HuH-7.5 (cell line): ENCODE measurements around the gene GRIA4.

Experiments used
- DNase-seq: peaks from one replicate; pipeline ENCODE4 v3.0.0; 2011; ENCODE audit warnings: low spot score

GRIA4 gene

DNA sequence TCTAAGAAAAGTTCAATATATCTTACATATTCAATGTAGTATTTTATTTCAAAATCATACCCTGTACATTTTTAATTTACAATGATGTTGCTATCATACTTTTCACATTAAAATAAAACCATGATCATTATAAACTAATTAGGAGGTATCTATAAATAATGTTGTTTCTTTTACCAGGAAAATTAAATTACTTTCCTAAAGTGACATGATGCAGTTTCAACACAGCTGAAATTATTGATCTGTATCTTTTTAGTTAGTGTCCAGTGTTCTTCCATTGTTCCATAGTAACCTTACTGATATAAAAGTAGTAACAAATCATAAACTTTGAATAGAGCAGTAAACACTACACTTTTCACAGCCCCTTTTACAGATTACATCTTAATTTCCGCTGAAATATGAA lies 29.7 kb downstream of the GRIA4 start:
- no peak for DNase-seq

GRCh38 chr11:105641433-105641832 lies 31.6 kb downstream of the GRIA4 start:
- DNase-seq, result no peak

DNA sequence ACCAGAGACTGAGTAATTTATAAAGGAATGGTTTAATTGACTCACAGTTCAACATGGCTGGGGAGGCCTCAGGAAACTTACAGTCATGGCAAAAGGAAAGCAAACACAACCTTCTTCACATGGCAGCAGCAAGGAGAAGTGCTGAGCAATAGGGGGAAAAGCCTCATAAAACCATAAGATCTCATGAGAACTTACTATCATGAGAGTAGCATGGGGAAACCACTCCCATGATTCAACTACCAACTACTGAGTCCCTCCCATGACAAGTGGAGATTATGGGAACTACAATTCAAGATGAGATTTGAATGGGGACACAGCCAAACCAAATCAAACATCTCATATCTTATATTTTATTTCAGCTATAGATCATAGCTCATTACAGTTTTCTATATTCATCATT lies 33.0 kb downstream of the GRIA4 start:
- DNase-seq, result no peak

DNA sequence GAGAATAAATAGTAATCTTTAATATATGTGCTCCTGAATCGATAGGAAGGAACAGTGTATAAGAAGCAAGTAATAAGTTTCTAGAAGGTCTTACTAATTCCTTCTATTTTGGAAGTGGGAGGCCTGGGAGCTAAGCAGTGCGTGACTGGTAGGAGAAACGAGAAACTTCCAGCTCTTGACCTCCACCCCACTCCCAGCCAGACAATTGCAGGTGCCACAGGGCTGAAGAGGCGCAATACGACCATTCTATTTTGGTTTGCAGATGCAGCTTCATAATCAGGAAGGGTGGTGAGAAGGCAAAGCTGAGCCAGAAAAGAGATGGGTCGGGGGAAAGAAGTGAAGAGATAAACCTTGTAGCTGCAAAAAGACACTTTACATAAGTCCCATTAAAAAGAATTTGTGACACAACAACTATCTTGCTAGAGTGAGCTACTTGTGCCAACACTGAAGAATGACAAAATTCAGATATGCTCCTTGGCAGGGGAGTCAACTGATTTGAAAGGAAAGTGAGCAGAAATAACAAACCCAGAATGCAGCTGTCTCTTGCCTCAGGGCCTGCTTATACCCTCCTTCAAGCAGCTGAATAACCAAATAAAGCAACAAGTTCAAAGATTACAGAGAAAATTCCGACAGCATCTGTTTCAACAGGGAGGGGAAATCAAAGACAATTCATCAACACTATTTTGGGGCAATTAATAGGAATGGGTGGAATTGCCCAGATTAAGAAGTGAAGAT lies 35.1 kb downstream of the GRIA4 start:
- no peak for DNase-seq

DNA sequence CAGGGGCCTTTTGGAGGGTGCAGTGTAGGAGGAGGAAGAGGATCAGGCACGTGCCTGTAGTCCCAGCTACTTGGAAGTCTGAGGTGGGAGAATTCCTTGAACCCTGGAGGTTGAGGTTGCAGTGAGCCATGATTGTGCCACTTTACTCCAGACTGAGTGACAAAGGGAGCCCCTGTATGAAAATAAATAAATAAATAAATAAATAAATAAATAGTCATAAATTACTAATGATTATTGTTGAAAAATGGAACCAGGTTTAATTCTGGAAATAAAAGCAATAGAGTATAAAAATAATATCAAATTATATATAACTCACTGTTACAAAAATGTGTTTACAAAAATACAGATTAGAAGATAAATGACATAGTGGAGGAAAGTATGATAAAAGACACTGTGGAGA lies 37.9 kb downstream of the GRIA4 start:
- no peak for DNase-seq

DNA sequence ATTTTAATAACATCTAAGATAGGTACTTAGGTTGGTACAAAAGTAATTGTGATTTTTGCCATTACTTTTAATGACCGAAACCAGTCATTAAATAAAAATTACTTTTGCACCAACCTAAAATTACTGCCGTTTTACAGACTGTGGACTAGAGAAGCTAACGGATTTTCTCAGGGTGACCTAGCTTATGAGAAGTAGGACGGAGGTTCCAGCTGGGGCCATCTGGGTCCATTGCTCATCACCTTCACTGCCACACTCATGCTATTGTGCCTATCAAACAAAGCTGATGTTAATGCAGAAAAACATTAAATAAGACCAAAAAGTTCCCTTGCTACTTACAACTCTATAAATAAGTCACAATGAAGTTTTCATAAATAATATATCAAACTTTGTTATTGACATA lies 38.9 kb downstream of the GRIA4 start:
- no peak for DNase-seq

DNA sequence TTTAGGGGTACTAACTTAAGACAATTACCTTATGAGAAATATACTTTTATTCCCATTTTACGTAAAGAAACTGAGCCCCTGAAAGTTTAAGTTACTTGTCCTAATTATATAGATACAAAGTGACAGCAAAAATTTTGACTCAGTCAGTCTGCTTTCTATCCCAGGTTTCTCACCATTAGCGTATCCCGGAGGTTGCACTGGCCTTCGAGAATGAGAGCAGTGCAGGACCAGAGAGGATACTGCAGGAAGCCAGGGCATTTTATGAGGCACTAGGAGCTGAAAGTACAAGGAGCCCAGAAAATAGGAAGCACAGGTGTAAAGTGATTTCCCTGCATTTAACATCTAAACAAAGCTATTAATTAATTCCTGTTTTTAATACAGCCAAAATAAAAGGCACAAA lies 55.4 kb downstream of the GRIA4 start:
- no peak for DNase-seq

DNA sequence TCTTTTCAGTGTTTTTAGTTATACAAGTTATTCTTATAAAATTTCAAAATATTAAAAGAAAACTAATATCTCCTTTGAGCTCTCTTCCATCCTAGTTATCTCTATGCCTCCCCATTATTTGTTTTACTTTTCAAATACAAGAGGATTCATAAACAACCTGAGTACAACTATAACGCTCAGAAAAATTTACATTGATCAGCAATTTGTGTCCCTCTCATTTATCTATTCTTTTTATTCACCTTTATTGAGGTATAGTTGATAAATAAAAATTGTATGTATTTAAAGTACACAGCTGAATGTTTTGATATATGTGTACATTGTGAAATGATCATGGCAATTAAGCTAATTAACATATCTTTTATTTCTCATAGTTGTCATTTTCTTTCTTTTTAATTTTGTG lies 57.6 kb downstream of the GRIA4 start:
- no peak for DNase-seq

- no peak for DNase-seq
Measured at GRCh38 chr11:105670811-105671210, 60.9 kb downstream of the GRIA4 start.

- no peak for DNase-seq
Measured at GRCh38 chr11:105673089-105673488, 63.2 kb downstream of the GRIA4 start.

DNA sequence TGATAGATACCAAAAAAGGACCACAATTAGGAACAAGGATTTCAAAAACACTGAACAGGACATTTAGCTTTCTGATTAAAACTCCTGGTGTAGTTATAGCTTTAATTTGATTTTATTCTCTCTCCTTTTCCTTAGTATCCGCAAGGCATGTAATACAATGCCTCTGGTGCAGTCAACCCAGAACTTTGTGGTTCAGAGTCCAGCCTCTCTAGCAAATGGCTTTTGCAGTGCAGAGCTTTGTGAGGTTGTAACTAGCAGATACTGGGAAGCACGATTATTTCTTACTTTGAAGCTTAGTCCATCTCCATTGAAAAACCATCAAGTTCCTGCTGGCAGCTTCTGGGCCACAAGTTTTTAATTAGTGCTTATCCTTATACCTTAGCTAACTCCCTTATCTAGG lies 79.8 kb downstream of the GRIA4 start:
- no peak for DNase-seq

DNA sequence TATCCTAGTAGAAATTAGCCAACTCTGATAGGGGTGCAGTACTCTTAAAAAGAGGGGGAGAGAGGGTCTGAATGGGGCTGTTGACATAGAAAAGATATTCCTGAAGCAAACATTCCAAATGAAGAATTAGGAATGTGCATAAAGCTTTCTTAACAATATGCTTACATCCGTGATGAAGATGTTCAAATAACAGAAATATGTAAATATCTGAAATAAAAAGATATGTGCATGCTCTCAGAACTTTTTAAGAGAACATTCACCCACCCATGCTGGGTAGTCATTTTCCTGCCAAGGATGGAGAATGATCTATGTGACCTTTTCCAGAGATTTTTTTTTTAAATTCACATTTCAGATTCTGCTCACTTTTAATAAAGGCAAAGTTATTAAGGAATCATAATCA lies 80.6 kb downstream of the GRIA4 start:
- DNase-seq, result no peak

DNA sequence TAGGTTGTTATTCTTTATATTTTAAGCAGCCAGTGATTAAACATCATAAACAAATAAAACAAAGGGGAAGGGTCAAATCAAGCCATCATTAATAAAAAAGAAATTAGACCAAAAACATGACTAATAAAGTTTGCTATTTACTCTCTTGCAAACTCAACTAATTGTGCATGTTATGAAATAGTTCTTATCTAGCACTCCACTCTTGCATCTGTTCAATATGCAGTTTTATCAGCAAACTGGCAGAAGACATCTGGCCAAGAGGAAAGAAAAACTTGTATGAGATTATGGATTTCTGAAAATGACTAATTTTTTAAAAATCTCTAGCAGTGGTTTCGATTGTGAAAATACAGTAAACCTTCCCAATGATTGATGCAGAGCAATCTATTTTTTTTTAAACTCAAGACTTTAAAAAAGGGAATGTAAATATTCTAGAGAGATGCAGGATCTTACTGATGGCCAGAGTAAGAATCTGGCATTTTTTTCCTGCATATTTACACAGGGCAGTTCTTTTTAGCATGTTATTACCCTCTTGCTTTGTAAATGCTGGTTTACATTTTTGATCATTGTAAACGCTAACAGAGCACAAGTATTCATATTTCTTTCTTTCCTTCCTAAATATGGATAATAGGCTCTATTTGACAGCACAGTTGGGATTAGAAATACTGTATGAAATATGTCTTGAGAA lies 83.3 kb downstream of the GRIA4 start:
- DNase-seq, result no peak

- no peak for DNase-seq
Measured at GRCh38 chr11:105696000-105696399, 86.1 kb downstream of the GRIA4 start.

GRCh38 chr11:105697291-105697690 lies 87.4 kb downstream of the GRIA4 start:
- no peak for DNase-seq

GRCh38 chr11:105699203-105699602 lies 89.3 kb downstream of the GRIA4 start:
- no peak for DNase-seq

DNA sequence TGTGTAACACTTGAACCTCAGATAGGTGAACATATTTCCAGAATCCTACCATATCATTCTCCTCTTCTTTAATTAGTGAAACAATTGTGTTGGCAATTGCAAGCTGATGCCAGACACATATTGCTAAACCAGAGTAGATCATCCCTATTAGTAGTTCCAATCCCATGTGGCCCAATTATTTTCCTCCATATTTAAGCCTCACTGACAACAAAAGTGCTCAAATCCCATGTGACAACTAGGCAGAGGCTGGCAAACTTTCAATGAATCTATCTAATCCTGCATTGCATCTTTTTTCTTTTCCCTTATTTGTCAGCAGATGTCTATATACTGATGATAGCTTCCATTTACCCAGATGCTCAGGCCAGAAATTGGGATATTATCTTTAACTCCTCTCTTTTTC lies 90.4 kb downstream of the GRIA4 start:
- DNase-seq, result no peak

- DNase-seq, result no peak
Measured at GRCh38 chr11:105701098-105701497, 91.2 kb downstream of the GRIA4 start.

DNA sequence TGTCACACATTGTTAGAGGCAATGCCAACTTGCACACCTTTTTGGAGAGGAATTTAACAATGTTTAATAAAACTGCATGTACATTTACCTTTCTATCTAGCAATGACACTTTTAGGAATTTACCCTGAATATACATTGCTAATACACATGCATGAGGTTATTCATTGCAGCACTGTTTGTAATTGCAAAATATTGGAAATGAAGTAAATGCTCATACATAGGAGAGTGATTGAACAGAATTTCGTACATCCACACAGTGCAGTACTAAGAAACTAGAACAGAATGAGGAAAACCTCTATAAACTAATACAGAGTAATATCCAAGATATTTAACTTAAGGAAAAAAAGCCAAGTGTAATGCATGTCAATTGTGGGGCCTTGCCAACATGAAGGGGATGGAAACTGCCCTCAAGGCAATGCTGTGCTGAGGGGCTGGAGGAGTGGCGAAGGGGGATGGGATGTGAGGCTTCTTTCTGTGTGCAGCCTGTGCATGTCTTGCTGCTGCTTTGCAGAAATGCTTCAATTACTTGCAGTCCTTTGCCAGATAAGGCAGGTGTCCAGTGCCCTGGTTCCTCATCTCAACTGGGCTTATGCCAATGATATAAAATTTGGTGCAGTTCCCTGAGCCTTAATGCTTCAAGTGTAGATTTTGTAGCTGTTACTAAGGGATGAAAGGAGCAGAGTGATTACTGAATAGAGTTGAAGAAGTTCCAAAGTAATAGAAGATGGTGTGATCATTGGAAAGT lies 96.1 kb downstream of the GRIA4 start:
- DNase-seq, result no peak

DNA sequence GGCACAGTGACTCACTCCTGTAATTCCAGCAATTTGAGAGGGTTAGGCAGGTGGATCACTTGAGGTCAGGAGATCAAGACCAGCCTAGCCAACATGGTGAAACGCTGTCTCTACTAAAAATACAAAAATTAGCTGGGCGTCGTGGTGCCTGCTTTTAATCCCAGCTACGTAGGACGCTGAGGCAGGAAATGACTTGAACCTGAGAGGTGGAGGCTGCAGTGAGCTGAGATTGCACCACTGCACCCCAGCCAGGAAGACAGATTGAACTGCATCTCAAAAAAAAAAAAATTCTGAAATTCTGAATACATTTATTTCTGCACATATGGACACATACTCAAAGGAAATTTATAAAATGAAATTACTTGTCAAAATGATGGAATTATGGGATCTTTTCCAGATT lies 103.2 kb downstream of the GRIA4 start:
- DNase-seq, result no peak

DNA sequence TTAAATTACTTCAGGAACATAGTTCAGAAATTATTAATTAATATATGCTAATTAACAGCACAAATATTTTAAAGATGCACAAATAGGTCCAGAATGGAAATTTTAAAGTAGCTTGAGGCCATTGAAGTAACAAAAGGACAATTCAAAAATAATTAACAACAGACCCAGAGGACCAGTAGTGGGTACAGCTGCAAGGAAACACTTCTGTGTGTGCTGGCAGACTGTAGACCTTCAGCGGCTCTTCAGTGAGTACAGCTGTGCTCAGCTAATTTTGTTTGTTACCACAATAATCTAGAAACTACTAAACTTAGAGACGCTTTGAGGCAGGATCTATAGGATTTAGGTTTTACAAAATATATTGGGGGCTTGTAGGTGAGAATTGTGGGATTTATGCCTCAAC lies 103.8 kb downstream of the GRIA4 start:
- DNase-seq, result no peak

DNA sequence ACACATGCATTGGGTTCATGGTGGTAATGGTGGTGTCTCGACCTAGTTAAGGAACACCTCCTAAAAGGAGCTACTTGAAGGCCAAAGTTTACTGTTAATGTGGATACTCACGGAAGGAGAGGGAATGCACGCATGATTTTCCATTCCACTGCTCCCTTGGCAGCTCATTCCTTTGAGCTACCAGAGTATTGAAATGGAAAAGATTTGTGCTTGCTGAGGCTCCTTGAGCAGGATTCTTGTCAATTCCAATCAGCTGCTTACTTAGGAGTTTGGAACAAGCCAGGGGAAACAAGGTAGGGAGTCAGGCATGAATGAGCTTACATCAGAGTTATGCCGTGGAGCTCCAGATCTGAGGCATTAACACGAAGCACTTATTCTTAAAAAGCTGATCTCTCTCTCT lies 108.8 kb downstream of the GRIA4 start:
- DNase-seq, result no peak

- no peak for DNase-seq
Measured at GRCh38 chr11:105719073-105719822, 109.4 kb downstream of the GRIA4 start.
